NCI-H1436 (cell line): ENCODE measurements around the gene IFNA7.
"Not testable (repeated sequence)": the region's sequence is repeated elsewhere in the genome, so short reads cannot be mapped to it uniquely, and the experiment has no call there.

ENCODE experiments used
- DNase-seq: peaks from one replicate; lab custom pipeline; 2025; lab: John Stamatoyannopoulos, UW

IFNA7 gene

DNA sequence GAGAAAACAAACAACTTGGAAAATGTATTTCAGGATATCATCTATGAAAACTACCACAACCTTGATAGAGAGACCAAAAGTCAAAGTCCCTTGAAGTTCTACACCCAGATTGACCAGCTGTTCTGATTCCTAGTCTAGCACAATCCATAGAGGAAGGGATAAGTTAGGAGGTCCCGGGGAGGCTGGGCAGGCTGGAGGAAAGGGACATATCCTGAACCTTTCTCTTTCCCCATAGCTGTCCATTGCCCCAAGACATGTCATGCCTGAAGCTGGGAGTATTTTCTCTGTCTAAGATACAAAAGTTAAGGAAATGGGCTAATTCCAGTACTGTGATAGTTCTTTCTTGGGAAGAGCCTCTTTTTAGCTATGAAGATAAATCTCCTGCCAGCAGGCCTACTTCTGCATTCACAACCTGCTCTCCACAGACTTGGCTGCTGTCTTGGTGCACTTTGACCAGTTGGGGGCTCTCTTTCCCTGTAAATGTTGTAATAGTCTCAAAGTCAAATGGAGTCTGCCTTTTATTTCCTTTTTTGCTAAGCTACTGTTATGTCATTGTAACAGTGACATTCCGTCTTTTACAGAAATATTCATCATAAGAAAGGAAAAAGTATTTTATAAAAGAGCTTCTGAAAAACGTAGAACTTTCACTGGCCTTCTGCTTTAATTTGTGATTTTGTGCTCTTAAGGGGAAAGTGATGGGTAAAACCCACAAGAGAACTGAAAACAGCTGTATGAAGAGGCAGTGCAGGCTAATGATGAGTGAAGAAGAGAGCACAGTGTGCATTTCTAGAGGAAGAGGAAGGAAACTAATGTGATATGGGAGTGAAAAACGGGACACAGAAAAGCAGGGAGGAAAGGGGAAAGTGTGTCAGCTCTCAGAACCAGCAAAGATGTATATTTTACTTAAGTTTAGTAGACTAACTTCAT, 18.9 kb downstream of the IFNA7 start:
- DNase-seq = not testable (repeated sequence)

DNA sequence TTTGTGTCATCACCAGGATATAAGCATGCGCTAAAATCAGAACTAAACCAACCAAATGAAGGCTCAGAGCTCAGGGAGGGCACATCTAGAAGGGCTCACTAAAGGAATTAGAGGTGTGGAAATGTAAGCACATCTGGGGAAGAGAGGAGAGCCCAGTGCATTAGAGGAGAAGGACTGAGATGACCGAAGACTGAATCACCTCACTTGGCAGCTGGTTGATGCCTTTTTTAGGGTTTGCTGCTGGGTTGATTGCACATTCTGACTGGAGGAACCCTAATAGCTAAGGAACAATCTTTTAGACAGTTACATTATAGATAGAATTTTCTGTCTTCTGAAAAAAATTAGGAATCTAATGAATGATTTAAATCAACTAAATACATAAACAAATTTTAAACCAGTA, 27.3 kb downstream of the IFNA7 start:
- DNase-seq = no peak

DNA sequence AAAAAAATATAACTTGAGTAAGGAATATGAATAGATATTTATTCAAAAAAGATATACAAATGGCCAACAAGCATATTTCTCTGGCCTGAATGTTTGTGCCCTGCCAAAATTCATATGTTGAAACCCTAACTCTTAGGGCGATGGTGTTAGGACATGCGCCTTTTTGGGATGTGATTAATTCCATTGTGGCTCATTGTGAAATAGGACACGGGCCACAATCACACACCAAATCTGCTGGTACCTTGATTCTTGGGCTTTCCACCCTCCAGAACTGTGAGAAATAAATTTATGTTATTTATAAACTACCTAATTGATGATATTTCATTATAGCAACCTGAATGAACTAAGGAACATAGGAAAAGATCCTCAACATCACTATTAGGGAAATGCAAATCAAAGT, 29.8 kb downstream of the IFNA7 start:
- DNase-seq = no peak

- no peak for DNase-seq
Measured at GRCh38 chr9:21171351-21171750, 30.7 kb downstream of the IFNA7 start.

- DNase-seq = not testable (repeated sequence)
Measured at GRCh38 chr9:21166560-21166959, 35.4 kb downstream of the IFNA7 start, which contains the start of gene IFNA21. TSS of gene IFNA21 (minus strand) at chr9:21166660. CDS start at chr9:21166612, 48 bp downstream.

GRCh38 chr9:21165516-21165915, 36.5 kb downstream of the IFNA7 start:
- DNase-seq = no peak

DNA sequence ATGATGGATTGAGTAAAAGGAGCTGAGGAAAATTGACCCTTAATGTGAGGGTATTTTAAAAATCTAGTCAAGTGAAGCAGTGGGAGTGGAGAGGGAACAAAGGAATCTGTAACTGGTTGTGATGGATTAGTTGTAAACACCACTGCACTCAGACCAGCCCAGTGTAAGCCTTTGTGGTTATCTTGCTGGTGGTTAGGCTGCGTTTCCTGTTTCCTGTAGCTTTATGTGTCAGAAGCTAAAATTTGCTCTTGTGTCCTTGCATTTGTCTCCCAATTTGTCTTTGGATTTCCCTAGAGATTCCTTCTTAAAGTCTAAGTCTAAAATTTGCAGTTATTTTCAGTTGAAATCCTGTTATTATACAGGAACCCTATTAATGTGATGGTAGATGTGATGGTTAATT, 41.8 kb downstream of the IFNA7 start:
- DNase-seq = no peak

GRCh38 chr9:21155501-21155900, 46.5 kb downstream of the IFNA7 start:
- DNase-seq = no peak

- DNase-seq = no peak
Measured at GRCh38 chr9:21154018-21154608, 47.9 kb downstream of the IFNA7 start.

- no peak for DNase-seq
Measured at GRCh38 chr9:21153336-21154017, 48.5 kb downstream of the IFNA7 start.
